Activated CD4-positive, alpha-beta memory T cell treated with anti-CD3 and anti-CD28 coated beads, Interleukin-2, amount 10 ng/mL, durations not matched to agents 7 days and 5 days (primary cell): ENCODE results near the gene LGMN. TPM values are rescaled to one million over a fixed set of nuclear protein-coding genes. Genes with fewer than 3 reads are reported as not detected.

Experiments used
- CTCF ChIA-PET: fragments of 350-600 bp; sonication (Branson Sonifier 250); formaldehyde crosslinking; loops from one replicate; lab custom pipeline; 2021; ENCODE audit warnings: antibody characterized with exemption, inconsistent platforms; lab: Charles Lee
- POLR2A ChIA-PET: fragments of 350-600 bp; sonication (Branson Sonifier 250); formaldehyde crosslinking; loops from one replicate; lab custom pipeline; 2021; ENCODE audit warnings: antibody characterized with exemption; lab: Charles Lee
- DNase-seq: peaks from one replicate; pipeline ENCODE4 v3.0.0-alpha.2; 2020
- H3K27ac Mint-ChIP-seq: one replicate; pipeline ENCODE4 v1.8.0; 2021; ENCODE audit warnings: mild to moderate bottlenecking, mixed read lengths
- H3K27me3 Mint-ChIP-seq: one replicate; pipeline ENCODE4 v1.8.0; 2021; ENCODE audit warnings: mixed read lengths
- H3K36me3 Mint-ChIP-seq: one replicate; pipeline ENCODE4 v1.8.0; 2021; ENCODE audit warnings: low read depth, mixed read lengths
- H3K4me1 Mint-ChIP-seq: one replicate; pipeline ENCODE4 v1.8.0; 2021; ENCODE audit warnings: mixed read lengths
- H3K4me3 Mint-ChIP-seq: one replicate; pipeline ENCODE4 v1.8.0; 2021; ENCODE audit warnings: mild to moderate bottlenecking, mixed read lengths
- H3K9me3 Mint-ChIP-seq: one replicate; pipeline ENCODE4 v1.8.0; 2021; ENCODE audit warnings: mixed read lengths
- total RNA-seq, 2 experiments: library from RNA; stranded (reverse); gene quantifications; one replicate each; pipeline ENCODE4 v1.2.3, GENCODE V29; 2021

LGMN gene
- total RNA-seq, 2 experiments from 2014 or later, result 5.3 to 5.9 TPM

GRCh38 chr14:92658160-92658559 lies 90.3 kb downstream of the LGMN start:
- peak overlapping the region; percentile 12 for H3K27ac Mint-ChIP-seq

GRCh38 chr14:92657457-92658142 lies 90.8 kb downstream of the LGMN start:
- peaks cover 65% of the 10 kb centered on the region for H3K36me3 Mint-ChIP-seq
- no peaks in the 10 kb centered on the region for H3K27me3 Mint-ChIP-seq
- no peak for DNase-seq
- ChIA-PET POLR2A (interaction anchor here (1.1 kb wide), 1 partner anchor 27 kb away, joined by 3 read pairs; no protein-coding TSS in a partner anchor), CTCF (no interaction called here)
- no peaks in the 10 kb centered on the region for H3K9me3 Mint-ChIP-seq
- peak overlapping the region; percentile 12 for H3K27ac Mint-ChIP-seq
- H3K4me1 Mint-ChIP-seq, result peaks cover 59% of the 10 kb centered on the region
- no peak overlapping the region for H3K4me3 Mint-ChIP-seq

More at GRCh38 chr14:92658160-92658559, 90.3 kb downstream of the LGMN start:
- Mint-ChIP-seq H3K9me3 (no peaks in the 10 kb centered on the region), H3K4me3 (no peak overlapping the region), H3K4me1 (peaks cover 57% of the 10 kb centered on the region), H3K36me3 (peaks cover 69% of the 10 kb centered on the region), H3K27me3 (no peaks in the 10 kb centered on the region)
- POLR2A ChIA-PET, result no interaction called here
- CTCF ChIA-PET, result no interaction called here
- no peak for DNase-seq

- no peaks in the 10 kb centered on the region for H3K27me3 Mint-ChIP-seq
- H3K4me3 Mint-ChIP-seq, result peak overlapping the region; percentile 1
- CTCF ChIA-PET, result no interaction called here
- no peaks in the 10 kb centered on the region for H3K9me3 Mint-ChIP-seq
- POLR2A ChIA-PET, result interaction anchor here (1.1 kb wide), 1 partner anchor 26 kb away, joined by 3 read pairs; no protein-coding TSS in a partner anchor
- H3K27ac Mint-ChIP-seq, result no peak overlapping the region
- peaks cover 65% of the 10 kb centered on the region for H3K36me3 Mint-ChIP-seq
- H3K4me1 Mint-ChIP-seq, result peaks cover 67% of the 10 kb centered on the region
- no peak for DNase-seq
Measured at GRCh38 chr14:92656306-92657081, 91.9 kb downstream of the LGMN start.

- Mint-ChIP-seq H3K4me1 (peaks cover 76% of the 10 kb centered on the region), H3K36me3 (peaks cover 57% of the 10 kb centered on the region), H3K4me3 (peak overlapping the region; percentile 24), H3K27me3 (no peaks in the 10 kb centered on the region), H3K27ac (peak overlapping the region; percentile 30), H3K9me3 (no peaks in the 10 kb centered on the region)
- ChIA-PET CTCF (no interaction called here), POLR2A (no interaction called here)
- DNase-seq, result no peak
Measured at GRCh38 chr14:92655419-92656201, 92.8 kb downstream of the LGMN start.

GRCh38 chr14:92654239-92654901 lies 94.1 kb downstream of the LGMN start:
- Mint-ChIP-seq H3K27me3 (no peaks in the 10 kb centered on the region), H3K4me3 (peak overlapping the region; percentile 96), H3K27ac (no peak overlapping the region), H3K4me1 (peaks cover 83% of the 10 kb centered on the region), H3K9me3 (no peaks in the 10 kb centered on the region), H3K36me3 (peaks cover 46% of the 10 kb centered on the region)
- CTCF ChIA-PET, result no interaction called here
- no peak for DNase-seq
- POLR2A ChIA-PET, result interaction anchor here (1.3 to 4.3 kb wide), 4 partner anchors 16 to 68 kb away, joined by 3 to 34 read pairs (median 6); no protein-coding TSS in a partner anchor

Other genes starting within 250 kb of the LGMN start
- 10 to 100 TPM; 29.3 to 31.5 TPM for gene RIN3, start 234.8 kb downstream of the LGMN start, total RNA-seq
- gene GOLGA5, start 45.7 kb upstream of the LGMN start, total RNA-seq, result 10 to 100 TPM; 22.2 to 24.0 TPM
- gene CHGA, start 174.5 kb upstream of the LGMN start, total RNA-seq, result not detected